MG63 (cell line): Measurements from ENCODE around the gene TTBK1. TPM values are rescaled to one million over a fixed set of nuclear protein-coding genes. Genes with fewer than 3 reads are reported as not detected.
"Not testable (repeated sequence)": the region's sequence is repeated elsewhere in the genome, so short reads cannot be mapped to it uniquely, and the experiment has no call there.

Source experiments
- DNase-seq: peaks from one replicate; pipeline ENCODE4 v3.0.0-alpha.2; 2020
- H3K27me3 ChIP-seq: fragments of 250-450 bp; sonication (Bioruptor Pico); 2 replicates; pipeline ENCODE4 v1.5.1; 2020; ENCODE audit warnings: mild to moderate bottlenecking, moderate library complexity
- H3K36me3 ChIP-seq: fragments of 250-450 bp; sonication (Bioruptor Pico); 2 replicates; pipeline ENCODE4 v1.5.1; 2020; ENCODE audit warnings: mild to moderate bottlenecking, moderate library complexity
- H3K4me3 ChIP-seq: fragments of 250-450 bp; sonication (Bioruptor Pico); 2 replicates; pipeline ENCODE4 v1.5.1; 2020; ENCODE audit warnings: mild to moderate bottlenecking, moderate library complexity
- H3K9me3 ChIP-seq: fragments of 250-450 bp; sonication (Bioruptor Pico); 2 replicates; pipeline ENCODE4 v1.5.1; 2020; ENCODE audit warnings: mild to moderate bottlenecking, moderate library complexity
- total RNA-seq: library from RNA; depleted of rRNA; stranded (reverse); fragments of >200 nt; shearing (Covaris generic); gene quantifications from 2 replicates; pipeline ENCODE4 v1.2.3, GENCODE V29; 2014; ENCODE audit warnings: low replicate concordance

The TTBK1 gene
- total RNA-seq, 1 experiment from 2014 or later: not detected

- no peaks in the 10 kb centered on the region for H3K9me3 ChIP-seq
- no peak for DNase-seq
- H3K27me3 ChIP-seq: no peaks in the 10 kb centered on the region
- no peaks in the 10 kb centered on the region for H3K36me3 ChIP-seq
- H3K4me3 ChIP-seq: no peak overlapping the region
These were observed 58.0 kb downstream of the TTBK1 start for GRCh38 chr6:43301081-43301870.

GRCh38 chr6:43302126-43302525 is 58.8 kb downstream of the TTBK1 start:
- Histone ChIP-seq H3K9me3 (no peaks in the 10 kb centered on the region), H3K36me3 (no peaks in the 10 kb centered on the region), H3K4me3 (no peak overlapping the region), H3K27me3 (no peaks in the 10 kb centered on the region)
- no peak for DNase-seq

- H3K27me3 ChIP-seq, H3K36me3 ChIP-seq: not testable (repeated sequence)
These were observed 59.7 kb downstream of the TTBK1 start for GRCh38 chr6:43303006-43303405.

GRCh38 chr6:43303751-43304331 is 60.6 kb downstream of the TTBK1 start:
- Histone ChIP-seq H3K4me3 (no peak overlapping the region), H3K27me3 (no peaks in the 10 kb centered on the region), H3K36me3 (no peaks in the 10 kb centered on the region), H3K9me3 (no peaks in the 10 kb centered on the region)
- no peak for DNase-seq

More at GRCh38 chr6:43303006-43303405, 59.7 kb downstream of the TTBK1 start:
- DNase-seq, H3K9me3 ChIP-seq, H3K4me3 ChIP-seq: not testable (repeated sequence)

- DNase-seq: no peak
- Histone ChIP-seq H3K27me3 (no peaks in the 10 kb centered on the region), H3K9me3 (no peaks in the 10 kb centered on the region), H3K36me3 (no peaks in the 10 kb centered on the region), H3K4me3 (no peak overlapping the region)
These were observed 61.1 kb downstream of the TTBK1 start for GRCh38 chr6:43304361-43304760.

GRCh38 chr6:43304882-43305281 is 61.6 kb downstream of the TTBK1 start:
- no peaks in the 10 kb centered on the region for H3K27me3 ChIP-seq
- no peaks in the 10 kb centered on the region for H3K36me3 ChIP-seq
- H3K4me3 ChIP-seq: no peak overlapping the region
- no peaks in the 10 kb centered on the region for H3K9me3 ChIP-seq
- DNase-seq: no peak

- no peaks in the 10 kb centered on the region for H3K36me3 ChIP-seq
- DNase-seq: peak; percentile 7
- H3K27me3 ChIP-seq: no peaks in the 10 kb centered on the region
These were observed 62.8 kb downstream of the TTBK1 start for GRCh38 chr6:43306086-43306485.

GRCh38 chr6:43307451-43308100 is 64.3 kb downstream of the TTBK1 start:
- Histone ChIP-seq H3K9me3 (no peaks in the 10 kb centered on the region), H3K27me3 (no peaks in the 10 kb centered on the region), H3K4me3 (no peak overlapping the region), H3K36me3 (no peaks in the 10 kb centered on the region)
- no peak for DNase-seq

More at GRCh38 chr6:43306086-43306485, 62.8 kb downstream of the TTBK1 start:
- Histone ChIP-seq H3K4me3 (no peak overlapping the region), H3K9me3 (no peaks in the 10 kb centered on the region)

GRCh38 chr6:43308101-43308989 is 65.1 kb downstream of the TTBK1 start, which contains the start of gene CRIP3:
Gene CRIP3, minus strand, starts transcription at chr6:43308826. Its CDS starts 34 bp downstream, at chr6:43308792.
- peak; percentile 26 for DNase-seq

GRCh38 chr6:43308990-43309477 is 65.8 kb downstream of the TTBK1 start:
- no peak overlapping the region for H3K4me3 ChIP-seq
- DNase-seq: no peak
- no peaks in the 10 kb centered on the region for H3K36me3 ChIP-seq

More at GRCh38 chr6:43308101-43308989, 65.1 kb downstream of the TTBK1 start, which contains the start of gene CRIP3:
- Histone ChIP-seq H3K36me3 (no peaks in the 10 kb centered on the region), H3K4me3 (no peak within 1 kb of the TSS), H3K9me3 (no peaks in the 10 kb centered on the region), H3K27me3 (no peaks in the 10 kb centered on the region)

GRCh38 chr6:43310134-43310533 is 66.9 kb downstream of the TTBK1 start:
- Histone ChIP-seq H3K9me3 (no peaks in the 10 kb centered on the region), H3K27me3 (no peaks in the 10 kb centered on the region), H3K36me3 (no peaks in the 10 kb centered on the region), H3K4me3 (no peak overlapping the region)
- no peak for DNase-seq

More at GRCh38 chr6:43308990-43309477, 65.8 kb downstream of the TTBK1 start:
- Histone ChIP-seq H3K27me3 (no peaks in the 10 kb centered on the region), H3K9me3 (no peaks in the 10 kb centered on the region)

GRCh38 chr6:43310624-43311023 is 67.3 kb downstream of the TTBK1 start:
- DNase-seq: no peak
- Histone ChIP-seq H3K4me3 (no peak overlapping the region), H3K27me3 (no peaks in the 10 kb centered on the region), H3K9me3 (no peaks in the 10 kb centered on the region), H3K36me3 (no peaks in the 10 kb centered on the region)

- Histone ChIP-seq H3K9me3 (no peaks in the 10 kb centered on the region), H3K27me3 (no peaks in the 10 kb centered on the region), H3K4me3 (no peak overlapping the region), H3K36me3 (no peaks in the 10 kb centered on the region)
- no peak for DNase-seq
These were observed 68.4 kb downstream of the TTBK1 start for GRCh38 chr6:43311666-43312065.

GRCh38 chr6:43313813-43314212 is 70.5 kb downstream of the TTBK1 start:
- H3K27me3 ChIP-seq: no peaks in the 10 kb centered on the region
- no peak overlapping the region for H3K4me3 ChIP-seq
- no peaks in the 10 kb centered on the region for H3K9me3 ChIP-seq
- H3K36me3 ChIP-seq: no peaks in the 10 kb centered on the region
- DNase-seq: no peak

GRCh38 chr6:43318011-43318410 is 74.7 kb downstream of the TTBK1 start:
- no peaks in the 10 kb centered on the region for H3K36me3 ChIP-seq
- no peak overlapping the region for H3K4me3 ChIP-seq
- no peaks in the 10 kb centered on the region for H3K9me3 ChIP-seq
- H3K27me3 ChIP-seq: no peaks in the 10 kb centered on the region
- no peak for DNase-seq

GRCh38 chr6:43325876-43326275 is 82.6 kb downstream of the TTBK1 start:
- Histone ChIP-seq H3K36me3 (no peaks in the 10 kb centered on the region), H3K4me3 (no peak overlapping the region), H3K27me3 (no peaks in the 10 kb centered on the region), H3K9me3 (no peaks in the 10 kb centered on the region)
- DNase-seq: no peak
